Activated T-helper 2 cell treated with anti-CD3 and anti-CD28 coated beads, Interferon-gamma antibody, Interleukin-2, Interleukin-4, amounts not matched to agents 10 μg/mL and 5 μg/mL and 100 μg/mL, durations not matched to agents 14 hours and 24 hours and 36 hours (primary cell): ENCODE measurements around the gene CD74. TPM values are rescaled to one million over a fixed set of nuclear protein-coding genes. Genes with fewer than 3 reads are reported as not detected.
"Not testable (repeated sequence)": the region's sequence is repeated elsewhere in the genome, so short reads cannot be mapped to it uniquely, and the experiment has no call there.

Experiments used
- DNase-seq: peaks from one replicate; pipeline ENCODE4 v3.0.0; 2021; ENCODE audit warnings: low spot score
- H3K27ac Mint-ChIP-seq: one replicate; pipeline ENCODE4 v1.8.0; 2021; ENCODE audit warnings: mixed read lengths
- H3K27me3 Mint-ChIP-seq: one replicate; pipeline ENCODE4 v1.8.0; 2021; ENCODE audit warnings: low read depth, mixed read lengths
- H3K36me3 Mint-ChIP-seq: one replicate; pipeline ENCODE4 v1.8.0; 2021; ENCODE audit warnings: low read depth, mixed read lengths
- H3K4me1 Mint-ChIP-seq: one replicate; pipeline ENCODE4 v1.8.0; 2021; ENCODE audit warnings: low read depth, mixed read lengths
- H3K4me3 Mint-ChIP-seq: one replicate; pipeline ENCODE4 v1.8.0; 2021; ENCODE audit warnings: low read depth, mild to moderate bottlenecking, moderate library complexity, mixed read lengths
- H3K9me3 Mint-ChIP-seq: one replicate; pipeline ENCODE4 v1.8.0; 2021; ENCODE audit warnings: mixed read lengths
- intact Hi-C: fragments of 100-400 bp; cut with micrococcal nuclease; formaldehyde crosslinking; loops from one replicate; pipeline ENCODE4 v1.15.1; 2023
- total RNA-seq: library from RNA; stranded (reverse); gene quantifications from 2 replicates; pipeline ENCODE4 v1.2.3, GENCODE V29; 2022

Gene CD74
- total RNA-seq, 1 donor from 2014 or later: 452 TPM

- peak overlapping the region; percentile 49 for H3K4me3 Mint-ChIP-seq
- DNase-seq: peak; percentile 83
- H3K27me3 Mint-ChIP-seq: no peaks in the 10 kb centered on the region
- H3K4me1 Mint-ChIP-seq: peaks cover 11% of the 10 kb centered on the region
- peak overlapping the region; percentile 46 for H3K27ac Mint-ChIP-seq
- H3K36me3 Mint-ChIP-seq: peaks cover 3% of the 10 kb centered on the region
- intact Hi-C loops: loop anchor here (1.0 to 5.0 kb wide), 5 partner anchors 14 to 275 kb away; partner anchors contain the start of genes CD74 and TCOF1
- no peaks in the 10 kb centered on the region for H3K9me3 Mint-ChIP-seq
Measured at GRCh38 chr5:150436141-150436680, 23.5 kb upstream of the CD74 start.

- H3K4me3 Mint-ChIP-seq: no peak overlapping the region
- H3K27me3 Mint-ChIP-seq: no peaks in the 10 kb centered on the region
- H3K36me3 Mint-ChIP-seq: no peaks in the 10 kb centered on the region
- no peaks in the 10 kb centered on the region for H3K9me3 Mint-ChIP-seq
- peaks cover 11% of the 10 kb centered on the region for H3K4me1 Mint-ChIP-seq
- no peak overlapping the region for H3K27ac Mint-ChIP-seq
- no peak for DNase-seq
- intact Hi-C loops: no loop called here
Measured at GRCh38 chr5:150434464-150434863, 21.8 kb upstream of the CD74 start.

- no peak for DNase-seq
- Mint-ChIP-seq H3K9me3 (no peaks in the 10 kb centered on the region), H3K4me1 (peaks cover 9% of the 10 kb centered on the region), H3K27ac (no peak overlapping the region), H3K27me3 (no peaks in the 10 kb centered on the region), H3K36me3 (no peaks in the 10 kb centered on the region), H3K4me3 (no peak overlapping the region)
- intact Hi-C loops: no loop called here
Measured at GRCh38 chr5:150431574-150431973, 18.9 kb upstream of the CD74 start.

- H3K36me3 Mint-ChIP-seq: no peaks in the 10 kb centered on the region
- H3K27me3 Mint-ChIP-seq: no peaks in the 10 kb centered on the region
- no peak overlapping the region for H3K4me3 Mint-ChIP-seq
- H3K27ac Mint-ChIP-seq: no peak overlapping the region
- peaks cover 4% of the 10 kb centered on the region for H3K4me1 Mint-ChIP-seq
- no peak for DNase-seq
- H3K9me3 Mint-ChIP-seq: no peaks in the 10 kb centered on the region
- intact Hi-C loops: no loop called here
Measured at GRCh38 chr5:150431048-150431447, 18.3 kb upstream of the CD74 start.

- Mint-ChIP-seq H3K4me1 (no peaks in the 10 kb centered on the region), H3K9me3 (no peaks in the 10 kb centered on the region), H3K4me3 (no peak overlapping the region), H3K27me3 (peaks cover 5% of the 10 kb centered on the region), H3K27ac (no peak overlapping the region), H3K36me3 (no peaks in the 10 kb centered on the region)
- DNase-seq: no peak
- intact Hi-C loops: no loop called here
Measured at GRCh38 chr5:150429410-150429873, 16.7 kb upstream of the CD74 start.

- Mint-ChIP-seq H3K4me1 (no peaks in the 10 kb centered on the region), H3K9me3 (no peaks in the 10 kb centered on the region), H3K4me3 (no peak overlapping the region), H3K27ac (no peak overlapping the region), H3K36me3 (no peaks in the 10 kb centered on the region), H3K27me3 (peaks cover 5% of the 10 kb centered on the region)
- intact Hi-C loops: no loop called here
- DNase-seq: no peak
Measured at GRCh38 chr5:150428978-150429377, 16.3 kb upstream of the CD74 start.

GRCh38 chr5:150428106-150428876 lies 15.6 kb upstream of the CD74 start:
- Mint-ChIP-seq H3K27ac (no peak overlapping the region), H3K4me3 (no peak overlapping the region), H3K4me1 (no peaks in the 10 kb centered on the region), H3K36me3 (no peaks in the 10 kb centered on the region), H3K27me3 (peaks cover 5% of the 10 kb centered on the region), H3K9me3 (no peaks in the 10 kb centered on the region)
- DNase-seq: no peak
- intact Hi-C loops: no loop called here

GRCh38 chr5:150426165-150426564 lies 13.5 kb upstream of the CD74 start:
- H3K4me3 Mint-ChIP-seq, intact Hi-C loops, H3K4me1 Mint-ChIP-seq, DNase-seq, H3K27me3 Mint-ChIP-seq, H3K9me3 Mint-ChIP-seq, H3K36me3 Mint-ChIP-seq, H3K27ac Mint-ChIP-seq: not testable (repeated sequence)

GRCh38 chr5:150422758-150423157 lies 10.0 kb upstream of the CD74 start:
- Mint-ChIP-seq H3K4me1 (no peaks in the 10 kb centered on the region), H3K4me3 (no peak overlapping the region), H3K27me3 (peaks cover 16% of the 10 kb centered on the region), H3K36me3 (no peaks in the 10 kb centered on the region), H3K9me3 (no peaks in the 10 kb centered on the region), H3K27ac (no peak overlapping the region)
- intact Hi-C loops: no loop called here
- DNase-seq: no peak

- Mint-ChIP-seq H3K9me3 (no peaks in the 10 kb centered on the region), H3K4me1 (no peaks in the 10 kb centered on the region), H3K4me3 (no peak overlapping the region), H3K36me3 (no peaks in the 10 kb centered on the region), H3K27me3 (peaks cover 16% of the 10 kb centered on the region), H3K27ac (no peak overlapping the region)
- no peak for DNase-seq
- intact Hi-C loops: no loop called here
Measured at GRCh38 chr5:150422075-150422474, 9.4 kb upstream of the CD74 start.

GRCh38 chr5:150419630-150420270 lies 7.0 kb upstream of the CD74 start:
- intact Hi-C loops: no loop called here
- H3K4me3 Mint-ChIP-seq: no peak overlapping the region
- no peak overlapping the region for H3K27ac Mint-ChIP-seq
- DNase-seq: no peak
- no peaks in the 10 kb centered on the region for H3K9me3 Mint-ChIP-seq
- no peaks in the 10 kb centered on the region for H3K36me3 Mint-ChIP-seq
- no peaks in the 10 kb centered on the region for H3K4me1 Mint-ChIP-seq
- peaks cover 13% of the 10 kb centered on the region for H3K27me3 Mint-ChIP-seq

GRCh38 chr5:150413902-150414790 lies 1.4 kb upstream of the CD74 start:
- Mint-ChIP-seq H3K4me1 (peaks cover 24% of the 10 kb centered on the region), H3K36me3 (peaks cover 14% of the 10 kb centered on the region), H3K27ac (peak overlapping the region; percentile 94)
- not testable (repeated sequence) for H3K4me3 Mint-ChIP-seq, H3K27me3 Mint-ChIP-seq, H3K9me3 Mint-ChIP-seq, DNase-seq
- intact Hi-C loops: loop anchor here (2.0 kb wide), 1 partner anchor 413 kb away; the partner anchor contains the start of genes HMGXB3 and TIGD6
